T47D (cell line): Measurements from ENCODE around the gene PSMA5.
"Not testable (repeated sequence)": the region's sequence is repeated elsewhere in the genome, so short reads cannot be mapped to it uniquely, and the experiment has no call there.

Experiments
- DNase-seq, 2 experiments: peaks; one replicate each; pipeline versions ENCODE4 v3.0.0 to v3.0.0-alpha.2; 2011 to 2012; ENCODE audit warnings: low read depth in 1 of 2, low spot score in 1 of 2
- JUND ChIP-seq: IDR thresholded peaks from 2 replicates; pipeline ENCODE4 v1.6.1; 2012; ENCODE audit warnings: low read depth
- in situ Hi-C: cut with HindIII; loops from 2 replicates; pipeline ENCODE4 v1.10.0; 2016; ENCODE audit warnings: low sequenced_read_pairs, low pct_unique_long_range_greater_than_20kb

PSMA5 gene

DNA sequence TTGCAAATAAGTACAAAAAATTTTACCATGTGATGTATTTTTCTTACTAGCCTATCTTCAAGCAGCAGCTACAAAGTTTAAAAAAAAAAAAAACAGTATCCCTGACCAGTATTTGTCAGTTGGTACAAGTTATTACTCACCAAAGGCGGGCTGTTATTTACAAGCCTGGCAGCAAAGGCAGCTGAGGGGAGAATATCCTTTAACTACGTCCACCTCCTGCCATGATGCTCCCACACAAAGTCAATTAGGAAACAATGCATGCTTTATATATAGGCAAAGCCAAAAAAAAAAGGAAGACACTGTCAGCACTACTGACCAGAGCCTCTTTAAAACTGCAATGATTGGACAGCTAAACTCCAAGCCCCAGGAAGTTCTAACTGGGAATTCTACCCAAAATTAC is 13.7 kb downstream of the PSMA5 start:
- no peak for DNase-seq
- no peak for TF ChIP-seq JUND
- in situ Hi-C loops = no loop called here

DNA sequence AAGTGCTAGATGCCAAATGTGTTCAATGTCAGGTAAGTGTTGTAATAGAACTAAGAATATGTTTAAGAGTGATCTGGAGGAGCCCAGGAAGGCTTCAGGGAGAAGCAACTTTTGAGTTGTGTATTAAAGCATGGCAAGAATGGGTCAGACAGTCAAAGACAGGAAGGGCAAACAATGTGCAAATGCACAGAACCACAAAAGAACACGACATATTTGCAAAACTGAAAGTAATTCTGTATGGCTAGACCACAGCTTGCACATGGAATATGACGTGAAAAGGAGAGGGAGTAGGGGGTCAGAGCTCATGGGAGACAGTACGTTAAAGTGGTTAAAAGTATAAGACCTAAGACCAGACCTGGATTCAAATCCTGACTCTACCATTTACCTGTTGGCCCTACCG is 21.4 kb downstream of the PSMA5 start:
- in situ Hi-C loops = no loop called here

DNA sequence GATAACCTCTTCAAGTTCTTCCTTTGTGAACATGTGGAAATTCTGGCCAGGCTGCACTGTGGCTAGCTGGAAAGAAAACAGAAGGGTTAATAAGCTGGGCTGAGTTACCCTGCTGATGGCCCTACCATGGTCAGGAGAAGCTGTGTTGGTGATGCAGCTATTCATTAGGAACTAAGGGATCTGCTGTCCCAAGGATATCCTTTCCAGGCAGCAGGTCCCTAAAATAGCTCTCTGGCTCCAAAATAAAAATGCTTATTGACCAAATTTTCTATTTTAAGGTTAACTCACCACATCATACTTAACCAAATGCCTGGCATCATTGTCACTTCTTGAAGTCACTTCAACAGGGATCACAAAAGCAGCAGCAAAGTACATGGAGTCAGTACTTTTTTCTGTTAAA is 24.2 kb downstream of the PSMA5 start:
- DNase-seq = no peak
- TF ChIP-seq JUND = no peak
- in situ Hi-C loops = no loop called here

More for the DNA sequence above, 21.4 kb downstream of the PSMA5 start:
- no peak for DNase-seq
- TF ChIP-seq JUND = no peak

DNA sequence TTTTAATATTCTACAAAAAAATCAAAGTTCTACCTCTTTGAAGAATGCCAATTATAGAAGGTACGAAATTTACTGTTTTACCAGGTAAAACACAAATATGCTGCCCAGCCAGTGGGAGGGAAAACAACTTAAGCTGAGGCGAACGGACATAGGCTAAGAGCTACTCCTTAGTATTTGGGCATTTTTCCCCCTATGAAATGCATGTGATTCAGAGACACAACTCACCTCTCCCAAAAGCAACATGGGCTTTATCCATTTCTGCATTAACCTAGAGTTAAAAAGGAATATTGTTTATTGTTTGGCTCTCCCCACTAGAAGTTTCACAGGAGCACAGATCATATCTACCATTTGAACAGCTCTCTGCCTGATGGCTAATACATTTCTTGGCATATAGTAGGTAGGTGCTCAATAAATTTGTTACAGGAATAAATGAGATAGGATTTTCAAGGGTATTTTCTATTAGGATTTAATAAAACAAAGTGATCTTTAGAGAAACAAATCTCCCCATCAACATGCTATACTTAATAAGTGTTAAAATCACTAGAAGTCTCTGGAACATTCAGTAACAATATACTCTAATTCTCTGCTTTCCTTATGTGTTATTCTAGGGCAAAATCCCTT is 26.1 kb downstream of the PSMA5 start:
- DNase-seq = no peak
- in situ Hi-C loops = no loop called here
- no peak for TF ChIP-seq JUND

DNA sequence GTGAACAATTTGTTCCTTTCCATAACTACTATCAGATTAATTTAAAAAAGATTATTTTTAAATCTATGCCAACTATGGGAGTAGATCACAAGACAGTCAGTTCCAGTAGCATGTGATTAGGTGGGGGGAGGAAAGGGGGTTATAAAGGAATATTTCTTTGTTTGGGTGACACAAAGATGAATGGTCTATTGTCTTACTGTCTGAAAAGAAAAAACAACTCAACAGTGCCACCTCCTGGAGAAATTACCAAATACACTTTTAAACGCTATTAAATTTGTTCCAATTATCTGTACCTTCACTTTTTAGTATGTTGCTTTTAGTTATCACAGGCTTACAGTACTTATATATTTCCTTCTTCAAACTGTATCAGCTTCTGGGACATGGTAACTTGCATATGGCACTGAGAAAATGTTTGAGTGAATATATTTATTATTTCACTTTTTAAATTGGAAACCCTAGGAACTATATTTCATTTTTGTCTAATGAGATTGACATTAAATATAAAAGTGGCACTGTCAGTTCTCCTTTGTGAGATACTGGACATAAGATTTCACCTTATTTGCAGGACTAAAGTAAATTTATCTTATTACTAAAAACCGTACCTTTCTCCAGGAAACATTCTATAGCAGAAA is 26.8 kb downstream of the PSMA5 start:
- in situ Hi-C loops = no loop called here
- no peak for TF ChIP-seq JUND
- DNase-seq = peak in 1 of 2 experiments; percentile 71

- in situ Hi-C loops = no loop called here
- DNase-seq = peak in 1 of 2 experiments; percentile 69
- no peak for TF ChIP-seq JUND
Measured at GRCh38 chr1:109398343-109399225, 27.7 kb downstream of the PSMA5 start.

DNA sequence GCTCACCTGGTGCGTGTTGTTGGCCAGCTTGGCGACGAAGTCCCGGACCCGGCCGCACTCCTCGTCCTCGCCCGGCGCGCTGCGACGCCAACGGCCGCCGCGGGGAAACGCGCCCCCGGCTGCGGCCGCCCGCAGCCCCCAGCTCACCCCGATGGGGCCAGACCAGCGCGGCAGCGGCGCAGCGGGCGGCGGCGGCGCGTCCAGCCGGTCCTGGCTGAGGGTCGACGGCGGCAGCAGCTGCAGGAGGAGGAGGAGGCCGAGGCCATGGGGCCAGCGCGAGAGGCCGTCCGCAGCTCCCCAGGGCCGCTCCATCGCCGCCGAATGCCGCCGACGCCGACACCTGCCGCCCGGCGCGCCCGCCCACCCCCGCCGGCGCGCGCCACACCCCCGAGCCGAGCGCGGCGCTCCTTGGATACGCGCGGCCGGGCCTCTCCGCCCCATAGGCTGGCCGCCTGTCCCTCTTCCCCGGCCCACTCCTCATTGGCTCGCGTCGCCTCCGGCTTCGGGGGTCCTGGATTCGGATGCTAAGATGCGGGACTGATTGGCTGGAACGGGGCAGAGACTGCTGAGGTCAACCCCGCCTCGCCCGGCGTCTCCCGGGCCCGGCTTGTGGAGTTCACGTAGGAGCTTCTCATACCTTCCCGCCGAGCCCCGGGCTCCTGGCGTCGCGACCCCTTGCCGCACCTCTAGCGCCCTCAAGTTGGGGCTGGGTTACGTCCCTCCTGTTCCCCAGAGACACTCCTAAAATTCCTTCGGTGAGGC is 28.5 kb downstream of the PSMA5 start, which contains the start of gene SORT1:
Gene SORT1, minus strand, starts transcription at position 338 of the 762 bp plus-strand sequence. Its CDS starts 26 bp downstream, at position 312.
- peak; percentile 67 to 90 for DNase-seq
- in situ Hi-C loops = no loop called here
- TF ChIP-seq JUND = no peak

DNA sequence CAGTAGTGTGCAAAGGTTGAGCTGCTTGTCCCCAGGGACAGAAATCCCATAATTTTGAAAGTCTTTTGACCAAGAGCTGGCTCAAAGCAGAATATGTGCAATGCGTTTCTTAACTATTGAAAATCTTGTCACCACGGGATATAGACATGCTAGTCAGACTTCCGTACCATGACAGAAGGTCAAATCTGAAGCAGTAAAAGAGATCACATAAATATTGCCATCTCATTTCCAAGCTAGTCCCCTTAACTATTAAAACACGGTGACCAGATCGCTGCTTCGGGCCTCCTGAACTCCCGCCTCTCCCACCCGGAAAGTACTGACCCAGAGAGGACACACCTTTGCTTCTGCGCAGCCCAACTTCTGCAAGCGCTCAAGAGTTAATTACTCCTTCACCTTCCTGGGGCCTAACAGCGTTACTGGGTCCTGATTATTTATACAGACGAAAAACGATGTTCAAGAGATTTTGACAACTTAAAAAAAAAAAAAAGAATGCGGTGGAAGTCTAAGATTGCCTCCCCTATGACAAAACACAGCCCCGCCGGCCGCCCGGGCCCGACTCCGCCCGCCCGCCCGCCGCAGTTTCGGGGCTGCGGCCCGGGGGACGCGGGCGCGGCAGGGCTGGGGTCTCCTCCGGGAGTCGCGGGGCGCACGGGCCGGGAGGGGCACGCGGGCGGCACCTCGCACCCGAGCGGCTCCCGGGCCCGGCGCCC is 29.2 kb downstream of the PSMA5 start:
- DNase-seq = peak in 1 of 2 experiments; percentile 9
- no peak for TF ChIP-seq JUND
- in situ Hi-C loops = no loop called here

GRCh38 chr1:109396513-109396839 is 29.8 kb downstream of the PSMA5 start:
- TF ChIP-seq JUND = no peak
- no peak for DNase-seq
- in situ Hi-C loops = no loop called here

- in situ Hi-C loops = no loop called here
Measured at GRCh38 chr1:109395602-109396512, 30.4 kb downstream of the PSMA5 start.

DNA sequence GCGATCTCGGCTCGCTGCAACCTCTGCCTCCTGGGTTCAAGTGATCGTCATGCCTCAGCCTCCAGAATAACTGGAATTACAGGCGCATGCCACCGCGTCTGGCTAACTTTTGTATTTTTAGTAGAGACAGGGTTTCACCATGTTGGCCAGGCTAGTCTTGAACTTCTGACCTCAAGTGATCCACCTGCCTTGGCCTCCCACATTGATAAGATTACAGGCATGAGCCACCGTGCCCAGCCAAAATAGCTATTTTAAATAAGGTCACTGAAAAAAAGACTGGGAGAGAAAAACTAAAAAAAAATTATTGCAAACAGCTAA is 31.0 kb downstream of the PSMA5 start:
- in situ Hi-C loops = not testable (repeated sequence)
- peak in 1 of 2 experiments; percentile 47 for DNase-seq

More at GRCh38 chr1:109395602-109396512, 30.4 kb downstream of the PSMA5 start:
- no peak for TF ChIP-seq JUND
- DNase-seq = peak in 1 of 2 experiments; percentile 12
